HTERT RPE-1 (cell line): ENCODE results near the gene SWT1.
"Not testable (repeated sequence)": the region's sequence is repeated elsewhere in the genome, so short reads cannot be mapped to it uniquely, and the experiment has no call there.

Experiments
- in situ Hi-C: fragments of 300-500 bp; cut with MboI; formaldehyde crosslinking; loops from 4 replicates; pipeline ENCODE4 v1.14.3; 2020; ENCODE audit warnings: low sequenced_read_pairs

SWT1 gene

GRCh38 chr1:185244015-185244747 lies 87.2 kb downstream of the SWT1 start:
- in situ Hi-C loops: no loop called here

GRCh38 chr1:185245466-185245865 lies 88.5 kb downstream of the SWT1 start:
- in situ Hi-C loops: no loop called here

GRCh38 chr1:185249563-185249962 lies 92.6 kb downstream of the SWT1 start:
- in situ Hi-C loops: no loop called here

GRCh38 chr1:185250063-185250462 lies 93.1 kb downstream of the SWT1 start:
- in situ Hi-C loops: no loop called here

GRCh38 chr1:185251928-185252327 lies 95.0 kb downstream of the SWT1 start:
- in situ Hi-C loops: not testable (repeated sequence)

GRCh38 chr1:185252404-185252803 lies 95.4 kb downstream of the SWT1 start:
- in situ Hi-C loops: not testable (repeated sequence)

GRCh38 chr1:185255595-185255994 lies 98.6 kb downstream of the SWT1 start:
- in situ Hi-C loops: not testable (repeated sequence)

- in situ Hi-C loops: not testable (repeated sequence)
These were observed 100.4 kb downstream of the SWT1 start for GRCh38 chr1:185257116-185257949.

GRCh38 chr1:185257950-185258208 lies 100.9 kb downstream of the SWT1 start:
- in situ Hi-C loops: no loop called here

- in situ Hi-C loops: no loop called here
These were observed 101.7 kb downstream of the SWT1 start for GRCh38 chr1:185258676-185259075.

- in situ Hi-C loops: no loop called here
These were observed 103.6 kb downstream of the SWT1 start for GRCh38 chr1:185260611-185261010.

- in situ Hi-C loops: no loop called here
These were observed 105.2 kb downstream of the SWT1 start for GRCh38 chr1:185262151-185262550.

- in situ Hi-C loops: no loop called here
These were observed 106.3 kb downstream of the SWT1 start for GRCh38 chr1:185263292-185263691.

GRCh38 chr1:185263780-185264179 lies 106.8 kb downstream of the SWT1 start:
- in situ Hi-C loops: no loop called here

- in situ Hi-C loops: no loop called here
These were observed 108.3 kb downstream of the SWT1 start for GRCh38 chr1:185265314-185265713.

GRCh38 chr1:185267301-185267700 lies 110.3 kb downstream of the SWT1 start:
- in situ Hi-C loops: no loop called here

- in situ Hi-C loops: no loop called here
These were observed 110.7 kb downstream of the SWT1 start for GRCh38 chr1:185267701-185268100.

- in situ Hi-C loops: no loop called here
These were observed 111.4 kb downstream of the SWT1 start for GRCh38 chr1:185268352-185268751.

GRCh38 chr1:185271921-185272320 lies 115.0 kb downstream of the SWT1 start:
- in situ Hi-C loops: no loop called here

- in situ Hi-C loops: no loop called here
These were observed 122.6 kb downstream of the SWT1 start for GRCh38 chr1:185279571-185279970.

GRCh38 chr1:185280589-185280988 lies 123.6 kb downstream of the SWT1 start:
- in situ Hi-C loops: no loop called here

GRCh38 chr1:185281245-185281644 lies 124.3 kb downstream of the SWT1 start:
- in situ Hi-C loops: no loop called here
